HepG2 (cell line): ENCODE data around the gene TCOF1. TPM values are rescaled to one million over a fixed set of nuclear protein-coding genes. Genes with fewer than 3 reads are reported as not detected.
A peak's percentile ranks its signal among the peaks of the same experiment; 100 is the strongest.

Experiments used
- ARID2 ChIP-seq: sonication (generic); formaldehyde crosslinking; IDR thresholded peaks from 2 replicates; pipeline ENCODE4 v1.8.1; 2022; ENCODE audit warnings: mild to moderate bottlenecking, missing genetic modification reagents, borderline replicate concordance
- ATF4 ChIP-seq, 2 experiments: fragments of 450-650 bp in 1 of 2; sonication (generic) in 1 of 2; formaldehyde crosslinking; IDR thresholded peaks; 2 replicates each; pipeline versions ENCODE4 v1.5.0 to v1.8.0; 2020 to 2022; ENCODE audit warnings: mild to moderate bottlenecking in 1 of 2, missing genetic modification reagents in 1 of 2
- DMTF1 ChIP-seq: sonication (generic); formaldehyde crosslinking; IDR thresholded peaks from 2 replicates; pipeline ENCODE4 v1.4.0; 2020; ENCODE audit warnings: mild to moderate bottlenecking, missing genetic modification reagents
- FOXO1 ChIP-seq: sonication (generic); formaldehyde crosslinking; IDR thresholded peaks from 2 replicates; pipeline ENCODE4 v1.4.0; 2020; ENCODE audit warnings: missing genetic modification reagents
- HHEX ChIP-seq: IDR thresholded peaks from 2 replicates; pipeline ENCODE4 v1.6.1; 2016; ENCODE audit warnings: control low read depth
- HOXD1 ChIP-seq: sonication (generic); formaldehyde crosslinking; IDR thresholded peaks from 2 replicates; pipeline ENCODE4 v1.5.0; 2020; ENCODE audit warnings: missing genetic modification reagents
- MED1 ChIP-seq: sonication (generic); formaldehyde crosslinking; IDR thresholded peaks from 2 replicates; pipeline ENCODE4 v1.4.0; 2020; ENCODE audit warnings: missing genetic modification reagents
- NPAS2 ChIP-seq: sonication (generic); formaldehyde crosslinking; IDR thresholded peaks from 2 replicates; pipeline ENCODE4 v1.8.0; 2022; ENCODE audit warnings: mild to moderate bottlenecking, missing genetic modification reagents, borderline replicate concordance
- PHF20 ChIP-seq: sonication (generic); formaldehyde crosslinking; IDR thresholded peaks from 2 replicates; pipeline ENCODE4 v1.5.0; 2020; ENCODE audit warnings: mild to moderate bottlenecking, missing genetic modification reagents
- PHF5A ChIP-seq: IDR thresholded peaks from one replicate; pipeline ENCODE4 v1.6.1; 2018; ENCODE audit warnings: low read depth, missing genetic modification reagents; ENCODE audit not compliant: unreplicated experiment
- PHF8 ChIP-seq: sonication (generic); formaldehyde crosslinking; IDR thresholded peaks from 2 replicates; pipeline ENCODE4 v1.5.0; 2020; ENCODE audit warnings: missing genetic modification reagents
- RAD21 ChIP-seq: fragments of 450-650 bp; formaldehyde crosslinking; IDR thresholded peaks from 2 replicates; pipeline ENCODE4 v1.5.0; 2020; ENCODE audit warnings: mild to moderate bottlenecking
- RXRB ChIP-seq: IDR thresholded peaks from 2 replicates; pipeline ENCODE4 v1.6.1; 2016; ENCODE audit warnings: borderline replicate concordance, missing genetic modification reagents, missing compliant biosample characterization
- SIX1 ChIP-seq: sonication (generic); formaldehyde crosslinking; IDR thresholded peaks from 2 replicates; pipeline ENCODE4 v1.4.0; 2020; ENCODE audit warnings: missing genetic modification reagents, borderline replicate concordance
- TFE3 ChIP-seq: IDR thresholded peaks from 2 replicates; pipeline ENCODE4 v1.6.1; 2016
- TGIF2 ChIP-seq: IDR thresholded peaks from 2 replicates; pipeline ENCODE4 v1.6.1; 2016; ENCODE audit warnings: control low read depth, missing compliant biosample characterization
- THAP9 ChIP-seq: sonication (generic); formaldehyde crosslinking; IDR thresholded peaks from 2 replicates; pipeline ENCODE4; 2020; ENCODE audit warnings: missing genetic modification reagents, mild to moderate bottlenecking, borderline replicate concordance
- ZNF546 ChIP-seq: sonication (generic); formaldehyde crosslinking; conservative IDR thresholded peaks from 2 replicates; pipeline ENCODE4 v1.8.1; 2023; ENCODE audit warnings: mild to moderate bottlenecking, missing genetic modification reagents
- ZNF580 ChIP-seq: IDR thresholded peaks from 2 replicates; pipeline ENCODE4 v1.6.1; 2016; ENCODE audit warnings: low read depth, borderline replicate concordance
- ZNF589 ChIP-seq: sonication (generic); formaldehyde crosslinking; conservative IDR thresholded peaks from 2 replicates; pipeline ENCODE4 v1.8.0; 2022; ENCODE audit warnings: mild to moderate bottlenecking, moderate library complexity, missing genetic modification reagents
- ZNF615 ChIP-seq: sonication (generic); formaldehyde crosslinking; IDR thresholded peaks from 2 replicates; pipeline ENCODE4 v1.5.0; 2020; ENCODE audit warnings: mild to moderate bottlenecking, missing genetic modification reagents, borderline replicate concordance
- ZSCAN29 ChIP-seq: sonication (generic); formaldehyde crosslinking; conservative IDR thresholded peaks from 2 replicates; pipeline ENCODE4 v1.4.0; 2020; ENCODE audit warnings: mild to moderate bottlenecking, missing genetic modification reagents
- polyA plus RNA-seq, 8 experiments: library from polyadenylated mRNA; depleted of rRNA in 3 of 8; stranded (reverse) in 7 of 8; unstranded in 1 of 8; fragments of >200 nt; fragmentation: Illumina TruSeq in 4 of 8; extraction: Trizol in 4 of 8; gene quantifications; 2 replicates each; pipeline versions ENCODE4 v1.2.1 to v1.2.3, GENCODE V29; 2011 to 2016; ENCODE audit warnings: low read depth in 4 of 8, missing spikeins in 1 of 8, mixed read lengths in 1 of 8; ENCODE audit not compliant: insufficient read depth in 1 of 8
- total RNA-seq, 5 experiments: library from RNA; depleted of rRNA; stranded (reverse); fragments of >200 nt; fragmentation: Illumina TruSeq; extraction: Trizol; gene quantifications; 2 replicates each; pipeline ENCODE4 v1.2.3, GENCODE V29; 2016; ENCODE audit warnings: low read depth in 1 of 5

Gene TCOF1
- total and polyA plus RNA-seq, 2 of the 13 experiments (the other 11 are each of a cell fraction or from before 2014, with no cell fraction given): 10.1 to 41.6 TPM

- TF ChIP-seq THAP9 (CRISPR knock-in tag) (peak; percentile 64; the same call in 1 of the 2 replicates), HHEX (CRISPR knock-in tag) (0 out of 2 replicates have a peak, but pooled peaks have one; percentile 26), DMTF1 (CRISPR knock-in tag) (no peak), ZNF546 (CRISPR knock-in tag) (no peak), RXRB (CRISPR knock-in tag) (peak; percentile 93), NPAS2 (CRISPR knock-in tag) (no peak), RAD21 (peak; percentile 93), MED1 (peak; percentile 73), HOXD1 (CRISPR knock-in tag) (0 out of 2 replicates have a peak, but pooled peaks have one; percentile 30), PHF8 (CRISPR knock-in tag) (peak; percentile 42; the same call in 1 of the 2 replicates), PHF20 (CRISPR knock-in tag) (no peak), ATF4 (CRISPR knock-in tag; IDR thresholded peaks at IDR 0.05) (no peak), TGIF2 (CRISPR knock-in tag) (peak; percentile 83), SIX1 (CRISPR knock-in tag) (peak; percentile 98), ZNF615 (CRISPR knock-in tag) (no peak), PHF5A (peak; percentile 75), TFE3 (CRISPR knock-in tag) (peak; percentile 87), FOXO1 (CRISPR knock-in tag) (peak; percentile 62), ZNF580 (CRISPR knock-in tag) (peak; percentile 88; the same call in 1 of the 2 replicates), ZSCAN29 (CRISPR knock-in tag) (0 out of 2 replicates have a peak, but pooled peaks have one; percentile 36), ZNF589 (CRISPR knock-in tag) (0 out of 2 replicates have a peak, but pooled peaks have one; percentile 10), ARID2 (CRISPR knock-in tag) (no peak)
Observed at GRCh38 chr5:150350524-150351344, 6.8 kb upstream of the TCOF1 start (continued).
